ENCODE data around the gene TTBK1. TPM values are rescaled to one million over a fixed set of nuclear protein-coding genes. Genes with fewer than 3 reads are reported as not detected.

TTBK1 gene
- total RNA-seq, 4 donors from 2014 or later = not detected

- H3K27ac ChIP-seq = no peak overlapping the region
- H3K9me3 ChIP-seq = no peaks in the 10 kb centered on the region
- no peak overlapping the region for H3K4me3 ChIP-seq
- no peak for DNase-seq (ENCODE audit: low spot score in 2 of 2)
- peaks cover 67% of the 10 kb centered on the region for H3K27me3 ChIP-seq
- WGBS = 97% methylated on average over 11 of the region's 15 CpGs
- no peaks in the 10 kb centered on the region for H3K36me3 ChIP-seq
- peaks cover 7% of the 10 kb centered on the region for H3K4me1 ChIP-seq
- TF ChIP-seq CTCF (IDR thresholded peaks at IDR 0.05) = no peak
- TF ChIP-seq EP300 (IDR thresholded peaks at IDR 0.05) = no peak
- no peak for TF ChIP-seq POLR2AphosphoS5 (IDR thresholded peaks at IDR 0.05)
- no peak for TF ChIP-seq POLR2A (IDR thresholded peaks at IDR 0.05)
Measured at GRCh38 chr6:43254138-43254817, 11.0 kb downstream of the TTBK1 start.

- Histone ChIP-seq H3K9me3 (no peaks in the 10 kb centered on the region), H3K36me3 (no peaks in the 10 kb centered on the region), H3K27me3 (peaks cover 65% of the 10 kb centered on the region), H3K4me3 (no peak overlapping the region), H3K4me1 (peaks cover 7% of the 10 kb centered on the region), H3K27ac (no peak overlapping the region)
- 87% methylated on average over 11 of the region's 11 CpGs for WGBS
- DNase-seq (ENCODE audit: low spot score in 2 of 2) = no peak
- TF ChIP-seq CTCF (IDR thresholded peaks at IDR 0.05) (no peak), EP300 (IDR thresholded peaks at IDR 0.05) (no peak), POLR2A (IDR thresholded peaks at IDR 0.05) (no peak), POLR2AphosphoS5 (IDR thresholded peaks at IDR 0.05) (no peak)
Measured at GRCh38 chr6:43254846-43255245, 11.6 kb downstream of the TTBK1 start.

DNA sequence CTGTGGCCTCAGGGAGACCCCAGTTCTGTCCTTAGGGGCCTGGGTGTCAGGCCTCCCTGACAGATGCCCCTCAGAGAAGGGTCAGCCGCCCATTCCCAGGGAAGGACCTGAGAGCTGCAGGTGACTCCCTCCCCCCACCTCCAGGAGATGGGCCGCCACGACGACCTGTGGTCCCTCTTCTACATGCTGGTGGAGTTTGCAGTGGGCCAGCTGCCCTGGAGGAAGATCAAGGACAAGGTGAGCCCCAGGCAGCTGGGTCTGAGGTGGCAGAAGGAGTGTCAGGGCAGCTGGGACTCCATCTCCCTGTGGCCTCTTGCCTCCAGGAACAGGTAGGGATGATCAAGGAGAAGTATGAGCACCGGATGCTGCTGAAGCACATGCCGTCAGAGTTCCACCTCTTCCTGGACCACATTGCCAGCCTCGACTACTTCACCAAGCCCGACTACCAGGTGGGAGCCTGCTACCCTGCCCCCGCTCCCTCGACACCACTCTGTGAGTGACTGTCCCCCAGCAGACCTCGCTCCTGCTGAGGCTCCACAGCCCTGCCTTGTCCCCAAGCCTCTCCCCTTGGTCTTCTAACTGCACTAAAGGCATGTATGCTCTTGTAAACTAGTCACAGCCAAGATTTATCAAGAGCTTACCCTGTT is 12.2 kb downstream of the TTBK1 start:
- DNase-seq (ENCODE audit: low spot score in 2 of 2) = no peak
- peaks cover 58% of the 10 kb centered on the region for H3K27me3 ChIP-seq
- H3K4me1 ChIP-seq = peaks cover 7% of the 10 kb centered on the region
- no peaks in the 10 kb centered on the region for H3K9me3 ChIP-seq
- no peaks in the 10 kb centered on the region for H3K36me3 ChIP-seq
- H3K4me3 ChIP-seq = no peak overlapping the region
- TF ChIP-seq CTCF (IDR thresholded peaks at IDR 0.05) (no peak), EP300 (IDR thresholded peaks at IDR 0.05) (no peak), POLR2AphosphoS5 (IDR thresholded peaks at IDR 0.05) (no peak), POLR2A (IDR thresholded peaks at IDR 0.05) (no peak)
- H3K27ac ChIP-seq = no peak overlapping the region
- 66% methylated on average over 11 of the region's 11 CpGs for WGBS

GRCh38 chr6:43256670-43257366 is 13.5 kb downstream of the TTBK1 start:
- TF ChIP-seq CTCF (IDR thresholded peaks at IDR 0.05) (no peak), POLR2A (IDR thresholded peaks at IDR 0.05) (no peak), EP300 (IDR thresholded peaks at IDR 0.05) (no peak), POLR2AphosphoS5 (IDR thresholded peaks at IDR 0.05) (no peak)
- Histone ChIP-seq H3K36me3 (no peaks in the 10 kb centered on the region), H3K27me3 (peaks cover 47% of the 10 kb centered on the region), H3K27ac (no peak overlapping the region), H3K4me1 (no peaks in the 10 kb centered on the region), H3K4me3 (no peak overlapping the region), H3K9me3 (no peaks in the 10 kb centered on the region)
- 74% methylated on average over 7 of the region's 9 CpGs for WGBS
- no peak for DNase-seq (ENCODE audit: low spot score in 2 of 2)

Measured in suprapubic skin (tissue), 4 donors.